Calu3 (cell line): ENCODE measurements around the gene ARHGEF18. TPM values are rescaled to one million over a fixed set of nuclear protein-coding genes. Genes with fewer than 3 reads are reported as not detected.

Experiments
- Bru-seq: library from RNA; stranded (reverse); fragments of 400-500 nt; gene quantifications from one replicate; lab custom pipeline; 2021; lab: Mats Ljungman, UMichigan
- BruChase-seq, 2 experiments: library from RNA; stranded (reverse); fragments of 400-500 nt; gene quantifications; one replicate each; lab custom pipeline; 2021; lab: Mats Ljungman, UMichigan
- BruUV-seq: library from RNA; stranded (reverse); fragments of 400-500 nt; replicated peaks from 2 replicates; lab custom pipeline; 2021; lab: Mats Ljungman, UMichigan
- CTCF ChIA-PET: fragments of 300-600 bp; sonication (Branson Sonifier 250); formaldehyde crosslinking; loops from one replicate; lab custom pipeline; 2022; ENCODE audit warnings: antibody characterized with exemption; lab: Charles Lee
- DNase-seq: peaks from one replicate; pipeline ENCODE4 v3.0.0; 2022
- H3K27ac Mint-ChIP-seq: one replicate; pipeline ENCODE4 v1.8.0; 2022; ENCODE audit warnings: mixed read lengths; ENCODE audit not compliant: unreplicated experiment
- H3K27me3 Mint-ChIP-seq: one replicate; pipeline ENCODE4 v1.8.0; 2022; ENCODE audit warnings: mixed read lengths; ENCODE audit not compliant: unreplicated experiment
- H3K36me3 Mint-ChIP-seq: one replicate; pipeline ENCODE4 v1.8.0; 2022; ENCODE audit warnings: mild to moderate bottlenecking, moderate library complexity, mixed read lengths; ENCODE audit not compliant: insufficient read depth, unreplicated experiment
- H3K4me1 Mint-ChIP-seq: one replicate; pipeline ENCODE4 v1.8.0; 2022; ENCODE audit warnings: mild to moderate bottlenecking, low read depth, mixed read lengths; ENCODE audit not compliant: unreplicated experiment
- H3K4me3 Mint-ChIP-seq: one replicate; pipeline ENCODE4 v1.8.0; 2022; ENCODE audit warnings: mild to moderate bottlenecking, low read depth, moderate library complexity, mixed read lengths; ENCODE audit not compliant: unreplicated experiment
- H3K9me3 Mint-ChIP-seq: one replicate; pipeline ENCODE4 v1.8.0; 2022; ENCODE audit warnings: low read depth, mixed read lengths; ENCODE audit not compliant: unreplicated experiment
- intact Hi-C: fragments of 100-400 bp; cut with micrococcal nuclease; formaldehyde crosslinking; loops from one replicate; pipeline ENCODE4 v1.10.0; 2022; ENCODE audit not compliant: unreplicated experiment
- long read RNA-seq: library from polyadenylated mRNA; stranded (forward); transcript quantifications from one replicate; pipeline ENCODE4 v2.0.0, GENCODE V29; 2022
- total RNA-seq: library from RNA; stranded (reverse); gene quantifications from 2 replicates; pipeline ENCODE4 v1.2.3, GENCODE V29; 2022
- TF ChIP-seq, protein P1 (sequence below): fragments of 200-600 bp; IDR thresholded peaks from one replicate; pipeline ENCODE4 v1.8.0; 2022; ENCODE audit warnings: antibody characterized with exemption; ENCODE audit not compliant: unreplicated experiment

ARHGEF18 gene
- 31.9 and 34.9 TPM in 2 replicates for total RNA-seq
- Bru-seq, nascent RNA: percentile 61 among the genes with signal in this experiment
- percentile 83 among the genes with signal in this experiment for BruChase-seq, experiment 1, labeled RNA remaining after a 6-hour chase
- BruChase-seq, experiment 2, labeled RNA remaining after a 2-hour chase: percentile 84 among the genes with signal in this experiment
- long read RNA-seq, full-length matches to known transcripts: 1 of 13 reads
- long read RNA-seq, partial matches to known transcripts: 9 of 13 reads
- long read RNA-seq, other reads (novel, unspliced or antisense): 3 of 13 reads

DNA sequence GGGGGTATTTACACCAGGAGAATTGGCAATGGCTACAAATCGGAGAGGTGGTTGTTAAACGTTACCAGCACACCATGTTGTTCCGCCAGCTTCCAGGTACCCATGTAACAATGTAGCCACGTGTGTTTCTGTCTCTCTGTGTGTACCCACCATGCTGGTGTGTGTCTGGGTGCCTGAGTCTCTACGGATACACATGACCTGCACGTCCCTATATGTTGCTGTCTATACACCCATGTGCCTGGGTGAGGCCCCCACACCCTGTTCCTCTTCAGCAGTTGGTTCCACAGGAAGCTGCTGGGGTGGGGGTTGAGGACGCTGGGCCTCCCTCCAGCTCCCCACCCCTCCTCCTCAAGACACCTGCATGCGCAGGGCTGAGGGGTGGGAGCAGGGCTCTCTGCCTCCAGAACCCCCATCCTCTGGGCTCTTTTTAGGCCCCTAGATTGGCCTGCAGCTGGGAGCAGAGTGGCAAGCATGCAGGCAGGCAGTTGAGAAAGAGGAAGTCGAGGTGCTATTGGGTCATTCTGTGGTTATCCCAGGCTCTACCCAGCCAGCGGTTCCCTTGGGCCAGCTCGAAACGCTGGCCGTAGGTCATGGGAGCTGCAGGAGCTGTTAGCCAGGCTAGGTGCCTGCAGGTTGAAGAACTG is at the start of gene ARHGEF18:
TSS of gene ARHGEF18 (plus strand) at position 351 of the 644 bp plus-strand sequence. CDS start 13,954 bp downstream, outside the sequence.
- intact Hi-C loops: no loop called here
- no peak for DNase-seq
- no TSS peak for BruUV-seq
- no peak within 1 kb of the TSS for H3K4me3 Mint-ChIP-seq
- H3K4me1 Mint-ChIP-seq: peaks cover 14% of the 10 kb centered on the region
- no peaks in the 10 kb centered on the region for H3K36me3 Mint-ChIP-seq
- H3K27ac Mint-ChIP-seq: no peak within 1 kb of the TSS
- CTCF ChIA-PET: no interaction called here
- H3K27me3 Mint-ChIP-seq: peaks cover 25% of the 10 kb centered on the region
- H3K9me3 Mint-ChIP-seq: peaks cover 4% of the 10 kb centered on the region
- TF ChIP-seq, protein P1, sequence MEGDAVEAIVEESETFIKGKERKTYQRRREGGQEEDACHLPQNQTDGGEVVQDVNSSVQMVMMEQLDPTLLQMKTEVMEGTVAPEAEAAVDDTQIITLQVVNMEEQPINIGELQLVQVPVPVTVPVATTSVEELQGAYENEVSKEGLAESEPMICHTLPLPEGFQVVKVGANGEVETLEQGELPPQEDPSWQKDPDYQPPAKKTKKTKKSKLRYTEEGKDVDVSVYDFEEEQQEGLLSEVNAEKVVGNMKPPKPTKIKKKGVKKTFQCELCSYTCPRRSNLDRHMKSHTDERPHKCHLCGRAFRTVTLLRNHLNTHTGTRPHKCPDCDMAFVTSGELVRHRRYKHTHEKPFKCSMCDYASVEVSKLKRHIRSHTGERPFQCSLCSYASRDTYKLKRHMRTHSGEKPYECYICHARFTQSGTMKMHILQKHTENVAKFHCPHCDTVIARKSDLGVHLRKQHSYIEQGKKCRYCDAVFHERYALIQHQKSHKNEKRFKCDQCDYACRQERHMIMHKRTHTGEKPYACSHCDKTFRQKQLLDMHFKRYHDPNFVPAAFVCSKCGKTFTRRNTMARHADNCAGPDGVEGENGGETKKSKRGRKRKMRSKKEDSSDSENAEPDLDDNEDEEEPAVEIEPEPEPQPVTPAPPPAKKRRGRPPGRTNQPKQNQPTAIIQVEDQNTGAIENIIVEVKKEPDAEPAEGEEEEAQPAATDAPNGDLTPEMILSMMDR: no peak

DNA sequence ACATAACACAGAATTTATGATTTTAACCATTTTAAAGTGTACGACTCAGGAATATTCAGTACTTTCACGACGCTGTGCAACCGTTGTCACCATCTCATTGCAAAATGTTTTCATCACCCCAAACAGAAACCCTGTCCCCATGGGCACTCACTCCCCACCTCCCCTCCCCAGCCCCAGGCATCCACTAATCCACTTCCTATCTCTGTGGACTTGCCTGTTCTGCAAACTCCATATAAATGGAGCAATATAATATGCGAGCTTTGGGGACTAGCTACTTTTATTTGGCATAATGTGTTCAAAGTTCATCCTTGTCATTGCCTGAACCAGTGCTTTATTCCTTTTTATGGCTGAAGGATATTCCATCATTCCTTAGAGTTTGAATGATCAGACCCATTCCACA is 47.2 kb upstream of the ARHGEF18 start:
- CTCF ChIA-PET: interaction anchor here (0.6 kb wide), 1 partner anchor 132 kb away, joined by 4 read pairs; no protein-coding TSS in a partner anchor
- Mint-ChIP-seq H3K36me3 (no peaks in the 10 kb centered on the region), H3K9me3 (no peaks in the 10 kb centered on the region), H3K4me1 (no peaks in the 10 kb centered on the region), H3K27me3 (peaks cover 11% of the 10 kb centered on the region), H3K4me3 (no peak overlapping the region), H3K27ac (no peak overlapping the region)
- no peak for DNase-seq
- intact Hi-C loops: no loop called here
- BruUV-seq: no TSS peak
- TF ChIP-seq, protein P1: no peak

DNA sequence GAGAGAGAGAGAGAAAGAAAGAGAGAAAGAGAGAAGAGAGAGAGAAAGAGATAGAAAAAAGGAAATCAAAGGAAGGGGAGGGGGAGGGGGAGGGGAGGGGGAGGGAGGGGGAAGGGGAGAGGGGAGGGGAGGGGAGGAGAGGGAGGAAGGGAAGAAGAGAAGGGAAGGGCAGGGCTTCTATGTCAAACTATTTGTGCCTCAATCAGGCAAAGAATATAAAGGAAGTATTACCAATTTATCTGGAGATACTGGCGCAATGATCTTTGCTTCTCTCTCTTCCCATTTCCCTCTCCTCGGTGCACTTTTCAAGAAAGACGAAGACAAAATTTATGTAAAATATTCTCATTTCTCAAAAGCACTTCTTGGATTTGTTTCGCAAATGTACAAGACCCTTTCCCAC is 45.3 kb upstream of the ARHGEF18 start:
- Mint-ChIP-seq H3K27ac (no peak overlapping the region), H3K4me3 (no peak overlapping the region), H3K9me3 (no peaks in the 10 kb centered on the region), H3K4me1 (no peaks in the 10 kb centered on the region), H3K27me3 (peaks cover 1% of the 10 kb centered on the region), H3K36me3 (no peaks in the 10 kb centered on the region)
- CTCF ChIA-PET: no interaction called here
- DNase-seq: no peak
- TF ChIP-seq, protein P1: no peak
- intact Hi-C loops: no loop called here
- no TSS peak for BruUV-seq

DNA sequence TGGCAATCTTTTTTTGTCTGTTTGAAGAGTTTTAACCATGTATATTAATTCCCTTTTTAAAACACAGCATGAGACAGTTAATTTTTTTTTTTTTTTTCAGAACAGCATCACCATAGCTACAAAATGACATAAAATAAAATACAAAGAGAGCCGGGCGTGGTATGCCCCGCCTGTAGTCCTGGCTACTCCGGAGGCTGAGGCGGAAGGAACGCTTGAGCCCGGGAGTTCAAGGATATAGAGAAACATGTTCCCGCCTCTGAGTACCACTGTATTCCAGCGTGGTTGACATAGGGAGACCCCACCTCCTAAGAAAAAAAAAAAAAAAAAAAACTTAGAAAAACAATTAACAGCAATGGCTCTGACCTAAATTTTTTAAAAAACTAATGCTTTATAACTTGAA is 44.5 kb upstream of the ARHGEF18 start:
- TF ChIP-seq, protein P1: no peak
- Mint-ChIP-seq H3K36me3 (no peaks in the 10 kb centered on the region), H3K27ac (no peak overlapping the region), H3K27me3 (no peaks in the 10 kb centered on the region), H3K4me1 (no peaks in the 10 kb centered on the region), H3K4me3 (no peak overlapping the region), H3K9me3 (no peaks in the 10 kb centered on the region)
- intact Hi-C loops: no loop called here
- BruUV-seq: no TSS peak
- no peak for DNase-seq
- CTCF ChIA-PET: interaction anchor here (0.6 to 0.7 kb wide), 2 partner anchors 37 to 208 kb away, joined by 3 read pairs; no protein-coding TSS in a partner anchor
